Nephron (organoid): ENCODE results near the gene LCLAT1.
"Not testable (repeated sequence)": the region's sequence is repeated elsewhere in the genome, so short reads cannot be mapped to it uniquely, and the experiment has no call there.

Experiments
- H3K27ac Mint-ChIP-seq, 3 experiments: 2 replicates each; pipeline ENCODE4 v1.8.0; 2020; ENCODE audit warnings: mixed read lengths in 3 of 3, mild to moderate bottlenecking in 2 of 3, moderate library complexity in 1 of 3
- H3K27me3 Mint-ChIP-seq: 2 replicates; pipeline ENCODE4 v1.8.0; 2021; ENCODE audit warnings: low read depth, mild to moderate bottlenecking, moderate library complexity, mixed read lengths
- H3K36me3 Mint-ChIP-seq: 2 replicates; pipeline ENCODE4 v1.8.0; 2020; ENCODE audit warnings: low read depth, mixed read lengths
- H3K4me1 Mint-ChIP-seq: 2 replicates; pipeline ENCODE4 v1.8.0; 2020; ENCODE audit warnings: mixed read lengths
- H3K4me3 Mint-ChIP-seq, 3 experiments: 2 replicates each; pipeline ENCODE4 v1.8.0; 2020; ENCODE audit warnings: mild to moderate bottlenecking in 3 of 3, mixed read lengths in 3 of 3, moderate library complexity in 2 of 3
- H3K9me3 Mint-ChIP-seq: 2 replicates; pipeline ENCODE4 v1.8.0; 2020; ENCODE audit warnings: mixed read lengths
- CTCF ChIP-seq, 3 experiments: fragments of 200-600 bp; sonication (generic); IDR thresholded peaks; one replicate each; pipeline ENCODE4 v1.5.0; 2021; ENCODE audit warnings: antibody characterized with exemption in 3 of 3; ENCODE audit not compliant: unreplicated experiment in 3 of 3

LCLAT1 gene

DNA sequence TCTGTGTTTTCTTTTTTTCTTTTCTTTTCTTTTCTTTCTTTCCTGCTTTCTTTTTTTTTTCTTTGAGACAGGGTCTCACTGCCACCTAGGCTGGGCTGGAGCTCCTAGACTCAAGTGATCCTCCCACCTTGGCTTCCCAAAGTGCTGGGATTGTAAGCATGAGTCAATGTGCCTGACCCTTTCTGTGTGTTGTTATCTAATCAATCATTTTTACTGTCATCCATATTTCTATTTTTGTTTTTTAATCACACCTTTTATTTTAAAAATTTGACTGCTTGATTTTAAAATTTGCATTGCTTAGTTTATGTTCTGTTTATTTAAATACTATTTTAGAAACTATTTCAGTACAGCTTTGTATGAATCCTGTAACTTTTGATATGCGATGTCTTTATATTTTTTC, 19.2 kb downstream of the LCLAT1 start:
- H3K36me3 Mint-ChIP-seq = peaks cover 22% of the 10 kb centered on the region
- H3K27me3 Mint-ChIP-seq = no peaks in the 10 kb centered on the region
- peaks cover 11% of the 10 kb centered on the region for H3K9me3 Mint-ChIP-seq
- peaks cover 4% of the 10 kb centered on the region for H3K4me1 Mint-ChIP-seq
- peak overlapping the region in 1 of 3 experiments; percentile 50 for H3K27ac Mint-ChIP-seq
- H3K4me3 Mint-ChIP-seq = no peak overlapping the region
- TF ChIP-seq CTCF (IDR thresholded peaks at IDR 0.05; ENCODE audit: unreplicated experiment in 3 of 3) = no peak

DNA sequence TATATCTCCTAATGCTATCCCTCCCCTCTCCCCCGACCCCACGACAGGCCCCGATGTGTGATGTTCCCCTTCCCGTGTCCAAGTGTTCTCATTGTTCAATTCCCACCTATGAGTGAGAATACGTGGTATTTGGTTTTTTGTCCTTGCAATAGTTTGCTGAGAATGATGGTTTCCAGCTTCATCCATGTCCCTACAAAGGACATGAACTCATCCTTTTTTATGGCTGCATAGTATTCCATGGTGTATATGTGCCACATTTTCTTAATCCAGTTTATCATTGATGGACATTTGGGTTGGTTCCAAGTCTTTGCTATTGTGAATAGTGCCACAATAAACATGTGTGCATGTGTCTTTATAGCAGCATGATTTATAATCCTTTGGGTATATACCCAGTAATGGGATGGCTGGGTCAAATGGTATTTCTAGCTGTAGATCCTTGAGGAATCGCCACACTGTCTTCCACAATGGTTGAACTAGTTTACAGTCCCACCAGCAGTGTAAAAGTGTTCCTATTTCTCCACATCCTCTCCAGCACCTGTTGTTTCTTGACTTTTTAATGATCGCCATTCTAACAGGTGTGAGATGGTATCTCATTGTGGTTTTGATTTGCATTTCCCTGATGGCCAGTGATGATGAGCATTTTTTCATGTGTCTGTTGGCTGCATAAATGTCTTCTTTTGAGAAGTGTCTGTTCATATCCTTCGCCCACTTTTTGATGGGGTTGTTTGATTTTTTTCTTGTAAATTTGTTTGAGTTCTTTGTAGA, 20.2 kb downstream of the LCLAT1 start:
- Mint-ChIP-seq H3K9me3 (peaks cover 15% of the 10 kb centered on the region), H3K36me3 (peaks cover 24% of the 10 kb centered on the region)
- not testable (repeated sequence) for H3K27me3 Mint-ChIP-seq, H3K27ac Mint-ChIP-seq, H3K4me3 Mint-ChIP-seq, H3K4me1 Mint-ChIP-seq

DNA sequence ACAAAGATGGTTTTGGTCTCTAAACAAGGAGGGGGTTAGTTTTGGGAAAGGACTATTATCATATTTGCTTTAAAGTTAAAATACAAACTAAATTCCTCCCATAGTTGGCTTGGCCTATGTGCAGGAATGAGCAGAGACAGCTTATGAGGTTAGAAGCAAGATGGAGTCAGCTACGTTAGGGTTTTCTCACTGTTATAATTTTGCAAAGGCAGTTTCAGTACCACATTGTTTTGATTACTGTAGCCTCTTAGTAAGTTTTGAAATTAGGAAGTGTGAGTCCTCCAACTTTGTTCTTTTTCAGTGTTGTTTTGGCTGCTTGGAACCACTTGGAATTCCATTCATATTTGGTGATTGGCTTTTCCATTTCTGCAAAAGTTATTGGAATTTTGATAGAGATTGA, 23.4 kb downstream of the LCLAT1 start:
- peaks cover 15% of the 10 kb centered on the region for H3K9me3 Mint-ChIP-seq
- H3K4me1 Mint-ChIP-seq = peaks cover 3% of the 10 kb centered on the region
- no peaks in the 10 kb centered on the region for H3K27me3 Mint-ChIP-seq

DNA sequence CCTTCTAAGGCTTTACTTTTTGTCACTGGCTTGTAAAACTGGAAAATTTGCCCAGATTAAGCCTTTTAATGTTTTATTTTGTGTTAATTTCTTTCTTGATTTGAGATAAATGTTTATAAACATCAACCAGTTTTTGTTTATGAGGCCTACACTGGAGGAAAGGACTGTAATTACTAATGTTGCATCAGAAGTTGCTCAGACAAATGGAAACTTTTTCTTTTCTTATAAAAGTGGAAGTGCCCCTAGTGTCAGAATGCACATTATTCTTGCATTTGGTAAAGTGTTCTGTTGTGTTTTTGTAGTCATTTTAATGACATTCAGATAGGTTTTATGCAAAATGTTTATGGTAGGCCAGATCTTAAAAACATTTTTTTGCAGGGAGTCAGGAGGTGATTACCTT, 25.3 kb downstream of the LCLAT1 start:
- Mint-ChIP-seq H3K4me3 (no peak overlapping the region), H3K36me3 (peaks cover 25% of the 10 kb centered on the region), H3K27ac (no peak overlapping the region), H3K4me1 (peaks cover 3% of the 10 kb centered on the region), H3K9me3 (peaks cover 15% of the 10 kb centered on the region), H3K27me3 (no peaks in the 10 kb centered on the region)
- no peak for TF ChIP-seq CTCF (IDR thresholded peaks at IDR 0.05; ENCODE audit: unreplicated experiment in 3 of 3)

More for the DNA sequence above, 23.4 kb downstream of the LCLAT1 start:
- H3K27ac Mint-ChIP-seq = peak overlapping the region in 1 of 3 experiments; percentile 32
- H3K4me3 Mint-ChIP-seq = no peak overlapping the region
- H3K36me3 Mint-ChIP-seq = peaks cover 24% of the 10 kb centered on the region
- no peak for TF ChIP-seq CTCF (IDR thresholded peaks at IDR 0.05; ENCODE audit: unreplicated experiment in 3 of 3)

- Mint-ChIP-seq H3K4me3 (no peak overlapping the region), H3K9me3 (peaks cover 4% of the 10 kb centered on the region), H3K27ac (peak overlapping the region in 1 of 3 experiments; percentile 34), H3K36me3 (peaks cover 26% of the 10 kb centered on the region), H3K4me1 (peaks cover 7% of the 10 kb centered on the region), H3K27me3 (no peaks in the 10 kb centered on the region)
- peak in 2 of 3 experiments; percentile 22 to 36 for TF ChIP-seq CTCF (IDR thresholded peaks at IDR 0.05; ENCODE audit: unreplicated experiment in 3 of 3)
These were observed 28.5 kb downstream of the LCLAT1 start for GRCh38 chr2:30475542-30475941.

- H3K36me3 Mint-ChIP-seq = peaks cover 26% of the 10 kb centered on the region
- H3K9me3 Mint-ChIP-seq = peaks cover 1% of the 10 kb centered on the region
- no peak overlapping the region for H3K27ac Mint-ChIP-seq
These were observed 29.6 kb downstream of the LCLAT1 start for GRCh38 chr2:30476636-30477035.

More at GRCh38 chr2:30476636-30477035, 29.6 kb downstream of the LCLAT1 start:
- Mint-ChIP-seq H3K4me1 (peaks cover 18% of the 10 kb centered on the region), H3K27me3 (no peaks in the 10 kb centered on the region), H3K4me3 (no peak overlapping the region)
- no peak for TF ChIP-seq CTCF (IDR thresholded peaks at IDR 0.05; ENCODE audit: unreplicated experiment in 3 of 3)
